Activated CD4-positive, alpha-beta memory T cell treated with anti-CD3 and anti-CD28 coated beads, Interleukin-2, amount 10 ng/mL, durations not matched to agents 7 days and 5 days (primary cell): ENCODE data around the gene PI4KB. TPM values are rescaled to one million over a fixed set of nuclear protein-coding genes. Genes with fewer than 3 reads are reported as not detected.

Experiments used
- CTCF ChIA-PET: fragments of 350-600 bp; sonication (Branson Sonifier 250); formaldehyde crosslinking; loops from one replicate; lab custom pipeline; 2021; ENCODE audit warnings: antibody characterized with exemption, inconsistent platforms; lab: Charles Lee
- POLR2A ChIA-PET: fragments of 350-600 bp; sonication (Branson Sonifier 250); formaldehyde crosslinking; loops from one replicate; lab custom pipeline; 2021; ENCODE audit warnings: antibody characterized with exemption; lab: Charles Lee
- DNase-seq: peaks from one replicate; pipeline ENCODE4 v3.0.0-alpha.2; 2020
- H3K27ac Mint-ChIP-seq: one replicate; pipeline ENCODE4 v1.8.0; 2021; ENCODE audit warnings: mild to moderate bottlenecking, mixed read lengths
- H3K27me3 Mint-ChIP-seq: one replicate; pipeline ENCODE4 v1.8.0; 2021; ENCODE audit warnings: mixed read lengths
- H3K36me3 Mint-ChIP-seq: one replicate; pipeline ENCODE4 v1.8.0; 2021; ENCODE audit warnings: low read depth, mixed read lengths
- H3K4me1 Mint-ChIP-seq: one replicate; pipeline ENCODE4 v1.8.0; 2021; ENCODE audit warnings: mixed read lengths
- H3K4me3 Mint-ChIP-seq: one replicate; pipeline ENCODE4 v1.8.0; 2021; ENCODE audit warnings: mild to moderate bottlenecking, mixed read lengths
- H3K9me3 Mint-ChIP-seq: one replicate; pipeline ENCODE4 v1.8.0; 2021; ENCODE audit warnings: mixed read lengths
- total RNA-seq, 2 experiments: library from RNA; stranded (reverse); gene quantifications; one replicate each; pipeline ENCODE4 v1.2.3, GENCODE V29; 2021

Gene PI4KB
- total RNA-seq, 2 experiments from 2014 or later, result 71.2 to 72.9 TPM

DNA sequence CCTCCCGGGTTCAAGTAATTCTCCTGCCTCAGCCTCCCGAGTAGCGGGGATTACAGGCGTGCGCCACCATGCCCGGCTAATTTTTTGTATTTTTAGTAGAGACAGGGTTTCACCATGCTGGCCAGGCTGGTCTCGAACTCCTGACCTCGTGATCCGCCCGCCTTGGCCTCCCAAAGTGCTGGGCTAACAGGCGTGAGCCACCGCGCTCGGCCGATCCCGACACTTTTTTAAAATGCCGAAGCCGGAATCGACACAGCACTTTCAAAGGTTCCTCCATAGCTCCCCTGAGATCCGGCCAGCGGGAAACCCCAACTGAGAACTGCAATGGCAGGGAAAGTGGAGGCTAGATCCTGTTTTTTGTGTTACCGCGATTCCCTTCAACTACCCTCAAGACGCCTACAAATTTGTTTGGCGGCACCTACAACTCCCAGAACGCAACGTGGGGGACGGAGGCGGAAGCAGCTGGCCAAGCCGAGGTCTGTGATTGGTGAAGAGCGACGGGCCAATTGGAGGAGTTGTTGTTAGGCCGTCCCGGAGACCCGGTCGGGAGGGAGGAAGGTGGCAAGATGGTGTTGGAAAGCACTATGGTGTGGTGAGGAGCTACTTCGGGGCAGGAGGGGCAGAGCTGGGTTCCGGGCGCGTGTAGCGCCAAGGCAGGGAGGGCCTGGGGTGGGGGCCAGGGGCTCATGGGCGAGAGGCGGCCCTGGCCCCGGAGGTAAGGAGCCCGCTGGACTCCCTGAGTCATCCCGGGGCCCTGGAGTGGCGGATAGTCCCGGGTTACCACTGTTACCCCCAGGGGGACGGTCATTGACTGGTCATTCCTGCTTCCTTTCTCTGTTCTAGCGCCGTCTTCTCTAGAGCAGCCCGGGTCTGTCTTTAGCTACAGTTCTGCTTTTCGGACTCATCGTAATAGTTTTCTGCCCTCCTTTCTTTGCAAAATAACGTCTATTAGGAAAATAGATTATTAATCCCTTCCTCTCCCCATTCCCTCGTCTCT lies 72.7 kb downstream of the PI4KB start, which contains the start of gene PSMD4:
Gene PSMD4, plus strand, starts transcription at position 518 of the 997 bp plus-strand sequence. Its CDS starts 49 bp downstream, at position 567.
- Mint-ChIP-seq H3K27me3 (no peaks in the 10 kb centered on the region), H3K9me3 (no peaks in the 10 kb centered on the region), H3K4me3 (peak within 1 kb of the TSS; percentile 87), H3K4me1 (peaks cover 29% of the 10 kb centered on the region), H3K27ac (peak within 1 kb of the TSS; percentile 83), H3K36me3 (peaks cover 20% of the 10 kb centered on the region)
- DNase-seq, result peak; percentile 95
- ChIA-PET POLR2A (interaction anchor here (0.6 to 3.6 kb wide), 24 partner anchors 12 to 281 kb away, joined by 3 to 38 read pairs (median 4); partner anchors contain the start of genes C1orf56, LYSMD1, RFX5 and SCNM1), CTCF (interaction anchor here (0.6 to 4.1 kb wide), 11 partner anchors 24 to 168 kb away, joined by 3 to 24 read pairs (median 3); partner anchors contain the start of gene ZNF687)

DNA sequence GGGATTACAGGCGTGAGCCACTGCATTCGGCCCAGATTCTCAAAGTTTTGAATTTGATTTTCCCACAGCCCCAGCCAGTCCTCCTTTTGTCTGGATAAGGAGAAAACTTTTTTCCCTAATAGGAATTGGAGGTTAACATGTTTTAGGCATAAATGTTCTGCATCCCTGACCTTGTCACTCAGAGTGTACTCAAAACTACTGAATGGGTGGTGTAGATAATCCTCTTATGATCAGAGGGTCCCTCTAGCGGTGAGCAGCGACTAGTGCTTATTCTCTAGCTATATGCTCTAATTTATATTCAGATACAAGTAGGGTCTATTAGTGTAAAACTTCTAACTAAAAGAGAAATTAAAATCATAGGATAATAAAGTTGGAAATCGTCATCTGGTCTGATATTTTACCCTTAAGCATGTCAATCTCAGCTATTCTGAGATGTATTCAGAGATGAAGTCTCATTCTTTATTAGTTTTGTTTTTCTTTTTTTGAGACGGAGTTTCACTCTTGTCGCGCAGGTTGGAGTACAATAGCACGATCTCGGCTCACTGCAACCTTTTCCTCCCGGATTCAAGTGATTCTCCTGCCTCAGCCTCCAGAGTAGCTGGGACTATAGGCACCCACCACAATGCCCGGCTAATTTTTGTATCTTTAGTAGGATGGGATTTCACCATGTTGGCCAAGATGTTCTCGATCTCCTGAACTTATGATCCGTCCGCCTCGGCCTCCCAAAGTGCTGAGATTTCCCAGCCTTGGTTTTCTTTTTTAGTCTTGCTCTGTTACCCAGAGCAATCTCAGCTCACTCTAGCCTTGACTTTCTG lies 75.4 kb downstream of the PI4KB start:
- no peak overlapping the region for H3K27ac Mint-ChIP-seq
- POLR2A ChIA-PET, result interaction anchor here (1.5 to 1.7 kb wide), 4 partner anchors 53 to 95 kb away, joined by 4 to 10 read pairs (median 6); partner anchors contain the start of genes TNFAIP8L2 and VPS72
- no peaks in the 10 kb centered on the region for H3K9me3 Mint-ChIP-seq

GRCh38 chr1:151246786-151247185 lies 80.4 kb downstream of the PI4KB start:
- Mint-ChIP-seq H3K9me3 (no peaks in the 10 kb centered on the region), H3K4me3 (no peak overlapping the region), H3K4me1 (peaks cover 2% of the 10 kb centered on the region), H3K27me3 (no peaks in the 10 kb centered on the region), H3K27ac (no peak overlapping the region), H3K36me3 (peaks cover 71% of the 10 kb centered on the region)
- ChIA-PET POLR2A (interaction anchor here (0.5 to 0.8 kb wide), 3 partner anchors 13 to 157 kb away, joined by 3 read pairs; no protein-coding TSS in a partner anchor), CTCF (interaction anchor here (0.6 kb wide), 2 partner anchors 12 to 166 kb away, joined by 5 to 6 read pairs; no protein-coding TSS in a partner anchor)
- no peak for DNase-seq

More for the DNA sequence above, 75.4 kb downstream of the PI4KB start:
- CTCF ChIA-PET, result interaction anchor here (0.5 to 4.1 kb wide), 35 partner anchors 9 to 554 kb away, joined by 3 to 40 read pairs (median 4); partner anchors contain the start of genes GABPB2, PSMB4, TNFAIP8L2 and VPS72
- no peaks in the 10 kb centered on the region for H3K27me3 Mint-ChIP-seq
- H3K4me3 Mint-ChIP-seq, result no peak overlapping the region
- H3K4me1 Mint-ChIP-seq, result peaks cover 20% of the 10 kb centered on the region
- H3K36me3 Mint-ChIP-seq, result peaks cover 33% of the 10 kb centered on the region
- peak; percentile 70 for DNase-seq

DNA sequence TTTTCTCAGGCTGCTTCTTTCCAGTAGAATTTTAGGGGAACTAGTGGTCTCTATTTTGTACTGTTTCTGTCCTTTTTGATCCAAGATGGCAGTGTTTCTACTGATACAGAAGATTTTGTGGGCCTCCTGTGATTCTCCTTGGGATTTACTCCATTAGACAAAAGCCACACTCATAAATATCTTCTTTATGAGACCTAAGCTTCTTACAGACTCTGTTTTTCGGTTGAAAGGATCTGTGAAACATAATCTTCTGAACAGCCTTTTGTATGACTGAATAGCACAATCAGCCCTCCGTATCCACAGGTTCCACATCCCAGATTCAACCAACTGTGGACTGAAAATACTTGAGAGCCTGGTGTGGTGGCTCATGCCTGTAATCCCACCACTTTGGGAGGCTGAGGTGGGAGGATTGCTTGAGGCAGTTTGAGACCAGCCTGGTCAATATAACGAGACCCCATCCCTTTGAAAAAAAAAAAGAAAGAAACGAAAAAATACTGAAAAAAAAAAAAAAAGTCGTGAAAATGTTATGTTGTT lies 83.5 kb downstream of the PI4KB start:
- Mint-ChIP-seq H3K4me3 (no peak overlapping the region), H3K27me3 (no peaks in the 10 kb centered on the region), H3K36me3 (peaks cover 80% of the 10 kb centered on the region), H3K4me1 (no peaks in the 10 kb centered on the region), H3K9me3 (no peaks in the 10 kb centered on the region), H3K27ac (no peak overlapping the region)
- ChIA-PET CTCF (no interaction called here), POLR2A (no interaction called here)
- no peak for DNase-seq

- no peaks in the 10 kb centered on the region for H3K9me3 Mint-ChIP-seq
- no peak for DNase-seq
- peaks cover 2% of the 10 kb centered on the region for H3K4me1 Mint-ChIP-seq
- no peak overlapping the region for H3K4me3 Mint-ChIP-seq
- ChIA-PET CTCF (interaction anchor here (1.3 kb wide), 1 partner anchor 9 kb away, joined by 7 read pairs; no protein-coding TSS in a partner anchor), POLR2A (interaction anchor here (1.2 kb wide), 1 partner anchor 12 kb away, joined by 3 read pairs; the partner anchor contains the start of gene PSMD4)
- H3K36me3 Mint-ChIP-seq, result peaks cover 79% of the 10 kb centered on the region
- peak overlapping the region; percentile 14 for H3K27ac Mint-ChIP-seq
- no peaks in the 10 kb centered on the region for H3K27me3 Mint-ChIP-seq
Measured at GRCh38 chr1:151242442-151242841, 84.8 kb downstream of the PI4KB start.

Other genes starting within 250 kb of the PI4KB start
- 1 to 10 TPM; 1.8 to 2.3 TPM for gene SEMA6C, start 180.8 kb downstream of the PI4KB start, total RNA-seq
- 10 to 100 TPM; 31.2 to 32.0 TPM for gene TNFAIP8L2, start 170.8 kb downstream of the PI4KB start, total RNA-seq
- gene LYSMD1, start 161.5 kb downstream of the PI4KB start, total RNA-seq, result 1 to 10 TPM; 2.0 to 2.1 TPM
- gene SCNM1, start 161.3 kb downstream of the PI4KB start, total RNA-seq, result 10 to 100 TPM; 63.5 to 67.9 TPM
- gene TMOD4, start 151.4 kb downstream of the PI4KB start, total RNA-seq, result 1 to 10 TPM; 1.5 to 1.9 TPM
- 10 to 100 TPM; 76.1 to 78.8 TPM for gene VPS72, start 137.2 kb downstream of the PI4KB start, total RNA-seq
- gene PIP5K1A, start 128.9 kb downstream of the PI4KB start, total RNA-seq, result 10 to 100 TPM; 53.9 to 61.1 TPM
- 100 to 1,000 TPM; 178 to 188 TPM for gene PSMD4, start 72.7 kb downstream of the PI4KB start, total RNA-seq
- 10 to 100 TPM; 31.4 to 32.6 TPM for gene ZNF687, start 45.1 kb downstream of the PI4KB start, total RNA-seq
- 10 to 100 TPM; 96.2 to 99.3 TPM for gene RFX5, start 19.8 kb upstream of the PI4KB start, total RNA-seq
- not detected for gene SELENBP1, start 45.3 kb upstream of the PI4KB start, total RNA-seq
- 100 to 1,000 TPM; 280 to 282 TPM for gene PSMB4, start 72.2 kb upstream of the PI4KB start, total RNA-seq
- 10 to 100 TPM; 67.2 to 73.2 TPM for gene POGZ, start 132.1 kb upstream of the PI4KB start, total RNA-seq
- gene CGN, start 184.0 kb upstream of the PI4KB start, total RNA-seq, result under 1 TPM; 0.43 to 0.96 TPM
- 1 to 10 TPM; 4.5 to 4.9 TPM for gene TUFT1, start 212.9 kb upstream of the PI4KB start, total RNA-seq